Liver (tissue), 9 donors: ENCODE measurements around the gene CC2D2A. TPM values are rescaled to one million over a fixed set of nuclear protein-coding genes. Genes with fewer than 3 reads are reported as not detected.

ENCODE experiments used
- DNase-seq: peaks from one replicate; pipeline ENCODE4 v3.0.0-alpha.2; 2017; ENCODE audit warnings: low spot score
- H3K27ac ChIP-seq, 2 donors: one replicate each; pipeline ENCODE4 v1.7.0; 2013; ENCODE audit warnings: inconsistent platforms in 2 of 2, low read length in 2 of 2, control low read depth in 1 of 2, low read depth in 1 of 2, mild to moderate bottlenecking in 1 of 2
- H3K27me3 ChIP-seq, 4 donors: one replicate each; pipeline versions ENCODE4 v1.6.1 to v1.7.0; 2013; ENCODE audit warnings: low read length in 3 of 4, inconsistent platforms in 1 of 4, mild to moderate bottlenecking in 1 of 4, moderate library complexity in 1 of 4; ENCODE audit not compliant: control insufficient read depth in 4 of 4, insufficient read depth in 4 of 4
- H3K36me3 ChIP-seq, 4 donors: one replicate each; pipeline versions ENCODE4 v1.6.1 to v1.7.0; 2013; ENCODE audit warnings: low read length in 3 of 4, mild to moderate bottlenecking in 3 of 4, low read depth in 1 of 4, moderate library complexity in 1 of 4; ENCODE audit not compliant: control insufficient read depth in 4 of 4, insufficient read depth in 3 of 4
- H3K4me1 ChIP-seq, 4 donors: one replicate each; pipeline versions ENCODE4 v1.6.1 to v1.7.0; 2013; ENCODE audit warnings: low read length in 3 of 4, mild to moderate bottlenecking in 3 of 4, moderate library complexity in 1 of 4; ENCODE audit not compliant: control insufficient read depth in 4 of 4, insufficient read depth in 4 of 4
- H3K4me3 ChIP-seq, 3 donors: one replicate each; pipeline versions ENCODE4 v1.6.1 to v1.7.0; 2013; ENCODE audit warnings: low read length in 3 of 3, control low read depth in 1 of 3, low read depth in 1 of 3, mild to moderate bottlenecking in 1 of 3
- H3K9ac ChIP-seq, 2 donors: one replicate each; pipeline ENCODE4 v1.7.0; 2013; ENCODE audit warnings: low read length in 2 of 2, mild to moderate bottlenecking in 2 of 2, moderate library complexity in 2 of 2, control low read depth in 1 of 2, low read depth in 1 of 2
- H3K9me3 ChIP-seq, 4 donors: one replicate each; pipeline versions ENCODE4 v1.6.1 to v1.7.0; 2013; ENCODE audit warnings: low read length in 3 of 4; ENCODE audit not compliant: control insufficient read depth in 4 of 4
- EGR1 ChIP-seq, 2 donors: IDR thresholded peaks; 2 replicates each; pipeline ENCODE4 v1.6.1; 2016 to 2018; ENCODE audit warnings: antibody characterized with exemption in 2 of 2, low read depth in 2 of 2
- GABPA ChIP-seq, 2 donors: IDR thresholded peaks in 1 of 2; conservative IDR thresholded peaks in 1 of 2; 2 replicates each; pipeline ENCODE4 v1.6.1; 2016; ENCODE audit warnings: antibody characterized with exemption in 2 of 2, mild to moderate bottlenecking in 1 of 2, moderate library complexity in 1 of 2
- HNF4A ChIP-seq, 2 donors: conservative IDR thresholded peaks; 2 replicates each; pipeline ENCODE4 v1.6.1; 2016; ENCODE audit warnings: antibody characterized with exemption in 2 of 2, mild to moderate bottlenecking in 2 of 2
- NR2F2 ChIP-seq: IDR thresholded peaks from 2 replicates; pipeline ENCODE4 v1.6.1; 2016; ENCODE audit warnings: antibody characterized with exemption
- RAD21 ChIP-seq, 2 donors: IDR thresholded peaks; 2 replicates each; pipeline ENCODE4 v1.6.1; 2016; ENCODE audit warnings: antibody characterized with exemption in 2 of 2, mild to moderate bottlenecking in 2 of 2
- RXRA ChIP-seq, 2 donors: IDR thresholded peaks; 2 replicates each; pipeline ENCODE4 v1.6.1; 2017 to 2018; ENCODE audit warnings: antibody characterized with exemption in 2 of 2, mild to moderate bottlenecking in 1 of 2
- SP1 ChIP-seq: IDR thresholded peaks from 2 replicates; pipeline ENCODE4 v1.6.1; 2018; ENCODE audit warnings: antibody characterized with exemption, mild to moderate bottlenecking
- TAF1 ChIP-seq: conservative IDR thresholded peaks from 2 replicates; pipeline ENCODE4 v1.6.1; 2016; ENCODE audit warnings: antibody characterized with exemption, mild to moderate bottlenecking
- YY1 ChIP-seq: IDR thresholded peaks from 2 replicates; pipeline ENCODE4 v1.6.1; 2016; ENCODE audit warnings: antibody characterized with exemption, mild to moderate bottlenecking
- WGBS: extraction: QIAGEN DNeasy Blood & Tissue Kit; methylation state at CpG from one replicate; pipeline ENCODE4 v1.1.7; 2013; 5-methylcytosine and 5-hydroxymethylcytosine counted together
- polyA plus RNA-seq, 2 donors: library from polyadenylated mRNA; stranded (reverse) in 1 of 2; unstranded in 1 of 2; fragments of 200-250 nt in 1 of 2; fragments of >200 nt in 1 of 2; fragmentation: Nextera tagmentation in 1 of 2; extraction: Ambion mirVana in 1 of 2; gene quantifications; one replicate each; pipeline versions ENCODE4 v1.2.1 to v1.2.3, GENCODE V29; 2013 to 2015
- total RNA-seq, 2 donors: library from RNA; depleted of rRNA; stranded (reverse); fragments of >200 nt; gene quantifications; one replicate each; pipeline ENCODE4 v1.2.3, GENCODE V29; 2014
- TF ChIP-seq, protein P1 (sequence below): IDR thresholded peaks from 2 replicates; pipeline ENCODE4 v1.6.1; 2016; ENCODE audit warnings: antibody characterized with exemption
- TF ChIP-seq, protein P2 (sequence below): IDR thresholded peaks from 2 replicates; pipeline ENCODE4 v1.6.1; 2016; ENCODE audit warnings: antibody characterized with exemption, mild to moderate bottlenecking
- TF ChIP-seq, protein P3 (sequence below): IDR thresholded peaks from 2 replicates; pipeline ENCODE4 v1.6.1; 2016; ENCODE audit warnings: antibody characterized with exemption
- TF ChIP-seq, protein P4 (sequence below): IDR thresholded peaks from 2 replicates; pipeline ENCODE4 v1.6.1; 2016; ENCODE audit warnings: antibody characterized with exemption
- donor health status: healthy.
- donor health status: healthy.
- donor health status: healthy.
- donor health status: healthy.
- donor health status: healthy.

CC2D2A gene
- total and polyA plus RNA-seq, 4 donors, result 2.3 to 3.8 (median 2.9) TPM

DNA sequence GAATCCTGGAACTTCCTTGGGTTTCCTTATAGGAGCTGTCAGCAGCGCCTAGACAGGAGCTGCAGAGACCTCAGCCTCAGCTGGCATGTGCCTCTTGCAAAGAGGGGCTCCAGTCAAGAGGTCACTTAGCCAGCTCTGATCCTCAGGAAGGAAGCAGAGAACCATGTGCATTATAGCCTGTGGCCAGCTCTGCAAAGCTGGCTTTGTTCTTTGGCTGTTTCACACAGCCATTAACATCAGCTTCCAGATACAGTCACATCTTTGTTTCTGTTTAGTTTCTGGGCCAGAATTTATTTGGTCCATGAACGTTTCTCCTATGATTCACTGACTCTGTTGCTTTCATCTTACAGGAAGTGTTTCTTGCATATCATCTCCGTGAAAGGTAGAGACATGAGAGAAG is 92.4 kb downstream of the CC2D2A start (continued):
- TF ChIP-seq, protein P1, sequence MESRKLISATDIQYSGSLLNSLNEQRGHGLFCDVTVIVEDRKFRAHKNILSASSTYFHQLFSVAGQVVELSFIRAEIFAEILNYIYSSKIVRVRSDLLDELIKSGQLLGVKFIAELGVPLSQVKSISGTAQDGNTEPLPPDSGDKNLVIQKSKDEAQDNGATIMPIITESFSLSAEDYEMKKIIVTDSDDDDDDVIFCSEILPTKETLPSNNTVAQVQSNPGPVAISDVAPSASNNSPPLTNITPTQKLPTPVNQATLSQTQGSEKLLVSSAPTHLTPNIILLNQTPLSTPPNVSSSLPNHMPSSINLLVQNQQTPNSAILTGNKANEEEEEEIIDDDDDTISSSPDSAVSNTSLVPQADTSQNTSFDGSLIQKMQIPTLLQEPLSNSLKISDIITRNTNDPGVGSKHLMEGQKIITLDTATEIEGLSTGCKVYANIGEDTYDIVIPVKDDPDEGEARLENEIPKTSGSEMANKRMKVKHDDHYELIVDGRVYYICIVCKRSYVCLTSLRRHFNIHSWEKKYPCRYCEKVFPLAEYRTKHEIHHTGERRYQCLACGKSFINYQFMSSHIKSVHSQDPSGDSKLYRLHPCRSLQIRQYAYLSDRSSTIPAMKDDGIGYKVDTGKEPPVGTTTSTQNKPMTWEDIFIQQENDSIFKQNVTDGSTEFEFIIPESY, result no peak
- no peak for TF ChIP-seq HNF4A (conservative IDR thresholded peaks at IDR 0.05)
- no peak for TF ChIP-seq RAD21 (IDR thresholded peaks at IDR 0.05)
- TF ChIP-seq TAF1, result no peak
- no peak for TF ChIP-seq SP1

DNA sequence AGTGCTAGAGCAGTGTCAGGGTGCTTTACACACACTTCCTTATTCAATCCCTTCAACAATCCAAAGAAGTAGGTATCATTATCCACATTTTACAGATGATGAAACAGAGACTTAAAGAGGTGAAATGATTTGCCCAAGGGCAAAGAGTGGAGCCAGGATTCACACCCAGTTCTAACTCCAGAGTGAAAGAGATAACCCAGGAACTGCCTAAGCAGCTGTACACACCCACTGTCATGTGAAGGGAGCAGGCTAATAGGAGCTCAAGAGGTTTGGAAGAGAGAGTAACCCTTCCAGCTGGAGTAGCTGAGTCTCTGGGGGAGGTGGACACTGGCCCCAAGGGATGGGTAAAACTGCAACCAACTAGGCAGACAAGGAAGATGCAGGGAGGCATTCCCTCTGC is 92.9 kb downstream of the CC2D2A start:
- Histone ChIP-seq H3K36me3 (peaks cover 2 to 19% (median 9%) of the 10 kb centered on the region in 4 donors), H3K4me1 (peaks cover 2 to 11% (median 7%) of the 10 kb centered on the region in 4 donors), H3K9ac (no peak overlapping the region), H3K27me3 (no peaks in the 10 kb centered on the region), H3K27ac (no peak overlapping the region), H3K4me3 (no peak overlapping the region), H3K9me3 (no peaks in the 10 kb centered on the region)
- TF ChIP-seq RAD21 (IDR thresholded peaks at IDR 0.05) (no peak), GABPA (IDR thresholded peaks at IDR 0.05 in 1 of 2, conservative IDR thresholded peaks at IDR 0.05 in 1 of 2) (no peak)
- no peak for DNase-seq

DNA sequence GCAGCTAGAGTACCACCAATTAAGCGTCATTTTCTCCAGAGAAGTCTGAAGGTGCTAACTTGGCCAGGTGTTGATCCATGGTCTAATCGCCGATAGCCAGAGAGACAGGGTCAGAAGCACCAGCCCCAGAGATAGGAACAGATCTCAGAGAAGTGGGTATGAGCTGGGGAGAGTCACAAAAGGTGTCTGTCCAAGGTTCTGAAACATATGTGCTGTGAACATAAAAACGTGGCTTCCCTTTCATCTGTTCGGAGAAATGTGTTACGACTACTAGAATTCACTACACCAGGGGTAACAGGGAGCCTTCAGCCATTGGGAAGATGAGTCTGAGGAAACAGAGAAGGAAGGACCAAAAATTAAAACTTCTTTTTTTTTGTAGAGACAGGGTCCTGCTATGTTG is 94.2 kb downstream of the CC2D2A start:
- H3K36me3 ChIP-seq, result peaks cover 4 to 22% (median 15%) of the 10 kb centered on the region in 4 donors

DNA sequence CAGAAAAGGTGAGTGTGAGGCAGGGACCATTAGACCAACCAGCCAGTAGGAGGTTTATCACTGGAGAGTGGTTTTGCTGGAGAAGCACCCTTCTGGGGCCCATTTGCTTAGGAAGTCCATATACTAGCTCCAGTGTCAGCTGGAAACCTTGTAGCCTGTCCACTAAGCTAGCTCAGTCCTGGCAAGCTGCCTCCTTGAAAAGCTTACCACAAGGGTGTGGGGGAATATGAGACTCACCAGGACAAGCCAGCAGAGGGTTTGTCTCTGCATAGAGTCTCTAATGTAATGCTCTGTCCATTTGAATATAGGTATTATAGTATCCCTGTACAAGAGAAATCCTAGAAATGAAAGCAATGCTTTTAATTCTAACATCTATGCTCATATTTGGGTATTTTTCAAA is 99.1 kb downstream of the CC2D2A start:
- DNase-seq, result no peak

More for the DNA sequence above, 94.2 kb downstream of the CC2D2A start:
- no peak overlapping the region for H3K9ac ChIP-seq
- no peaks in the 10 kb centered on the region for H3K4me1 ChIP-seq
- no peak for DNase-seq
- H3K27me3 ChIP-seq, result no peaks in the 10 kb centered on the region
- TF ChIP-seq, protein P2, sequence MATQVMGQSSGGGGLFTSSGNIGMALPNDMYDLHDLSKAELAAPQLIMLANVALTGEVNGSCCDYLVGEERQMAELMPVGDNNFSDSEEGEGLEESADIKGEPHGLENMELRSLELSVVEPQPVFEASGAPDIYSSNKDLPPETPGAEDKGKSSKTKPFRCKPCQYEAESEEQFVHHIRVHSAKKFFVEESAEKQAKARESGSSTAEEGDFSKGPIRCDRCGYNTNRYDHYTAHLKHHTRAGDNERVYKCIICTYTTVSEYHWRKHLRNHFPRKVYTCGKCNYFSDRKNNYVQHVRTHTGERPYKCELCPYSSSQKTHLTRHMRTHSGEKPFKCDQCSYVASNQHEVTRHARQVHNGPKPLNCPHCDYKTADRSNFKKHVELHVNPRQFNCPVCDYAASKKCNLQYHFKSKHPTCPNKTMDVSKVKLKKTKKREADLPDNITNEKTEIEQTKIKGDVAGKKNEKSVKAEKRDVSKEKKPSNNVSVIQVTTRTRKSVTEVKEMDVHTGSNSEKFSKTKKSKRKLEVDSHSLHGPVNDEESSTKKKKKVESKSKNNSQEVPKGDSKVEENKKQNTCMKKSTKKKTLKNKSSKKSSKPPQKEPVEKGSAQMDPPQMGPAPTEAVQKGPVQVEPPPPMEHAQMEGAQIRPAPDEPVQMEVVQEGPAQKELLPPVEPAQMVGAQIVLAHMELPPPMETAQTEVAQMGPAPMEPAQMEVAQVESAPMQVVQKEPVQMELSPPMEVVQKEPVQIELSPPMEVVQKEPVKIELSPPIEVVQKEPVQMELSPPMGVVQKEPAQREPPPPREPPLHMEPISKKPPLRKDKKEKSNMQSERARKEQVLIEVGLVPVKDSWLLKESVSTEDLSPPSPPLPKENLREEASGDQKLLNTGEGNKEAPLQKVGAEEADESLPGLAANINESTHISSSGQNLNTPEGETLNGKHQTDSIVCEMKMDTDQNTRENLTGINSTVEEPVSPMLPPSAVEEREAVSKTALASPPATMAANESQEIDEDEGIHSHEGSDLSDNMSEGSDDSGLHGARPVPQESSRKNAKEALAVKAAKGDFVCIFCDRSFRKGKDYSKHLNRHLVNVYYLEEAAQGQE, result peak; percentile 67
- TF ChIP-seq HNF4A (conservative IDR thresholded peaks at IDR 0.05) (no peak), RAD21 (IDR thresholded peaks at IDR 0.05) (no peak)
- WGBS, result 86% methylated on average over 6 of the region's 6 CpGs
- no peak overlapping the region for H3K4me3 ChIP-seq
- H3K9me3 ChIP-seq, result no peaks in the 10 kb centered on the region
- no peak overlapping the region for H3K27ac ChIP-seq

More for the DNA sequence above, 99.1 kb downstream of the CC2D2A start:
- TF ChIP-seq, protein P3, sequence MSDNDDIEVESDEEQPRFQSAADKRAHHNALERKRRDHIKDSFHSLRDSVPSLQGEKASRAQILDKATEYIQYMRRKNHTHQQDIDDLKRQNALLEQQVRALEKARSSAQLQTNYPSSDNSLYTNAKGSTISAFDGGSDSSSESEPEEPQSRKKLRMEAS, result no peak
- no peak for TF ChIP-seq SP1
- TF ChIP-seq, protein P2, result no peak
- TF ChIP-seq EGR1 (IDR thresholded peaks at IDR 0.05; ENCODE audit: low read depth in 2 of 2), result no peak
- TF ChIP-seq HNF4A (conservative IDR thresholded peaks at IDR 0.05), result no peak
- TF ChIP-seq YY1, result no peak
- TF ChIP-seq, protein P4, sequence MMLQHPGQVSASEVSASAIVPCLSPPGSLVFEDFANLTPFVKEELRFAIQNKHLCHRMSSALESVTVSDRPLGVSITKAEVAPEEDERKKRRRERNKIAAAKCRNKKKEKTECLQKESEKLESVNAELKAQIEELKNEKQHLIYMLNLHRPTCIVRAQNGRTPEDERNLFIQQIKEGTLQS, result no peak
- TF ChIP-seq NR2F2, result no peak
- no peak for TF ChIP-seq RXRA (IDR thresholded peaks at IDR 0.05)
- Histone ChIP-seq H3K27me3 (no peaks in the 10 kb centered on the region), H3K9me3 (no peaks in the 10 kb centered on the region), H3K4me3 (no peak overlapping the region), H3K4me1 (no peaks in the 10 kb centered on the region), H3K9ac (no peak overlapping the region), H3K27ac (no peak overlapping the region), H3K36me3 (peaks cover 3 to 19% (median 12%) of the 10 kb centered on the region in 4 donors)
